GM19324 (cell line): ENCODE data around the gene PLD6.
"Not testable (repeated sequence)": the region's sequence is repeated elsewhere in the genome, so short reads cannot be mapped to it uniquely, and the experiment has no call there.

Experiments
- ATAC-seq: cut with Tn5 transposase; IDR thresholded peaks from one replicate; pipeline ENCODE4 v1.9.1; 2021; ENCODE audit warnings: mild to moderate bottlenecking, moderate library complexity; ENCODE audit not compliant: unreplicated experiment, low FRiP score

Gene PLD6

GRCh38 chr17:17159571-17159970 is 46.6 kb downstream of the PLD6 start:
- ATAC-seq: no peak

GRCh38 chr17:17158506-17158905 is 47.6 kb downstream of the PLD6 start:
- ATAC-seq: not testable (repeated sequence)

- ATAC-seq: no peak
These were observed 49.1 kb downstream of the PLD6 start for GRCh38 chr17:17157041-17157440.

GRCh38 chr17:17156511-17156910 is 49.6 kb downstream of the PLD6 start:
- no peak for ATAC-seq

GRCh38 chr17:17156107-17156506 is 50.0 kb downstream of the PLD6 start:
- ATAC-seq: no peak

GRCh38 chr17:17155568-17155967 is 50.6 kb downstream of the PLD6 start:
- no peak for ATAC-seq

GRCh38 chr17:17154981-17155380 is 51.2 kb downstream of the PLD6 start:
- ATAC-seq: no peak

- ATAC-seq: no peak
These were observed 51.6 kb downstream of the PLD6 start for GRCh38 chr17:17154556-17154955.

GRCh38 chr17:17153709-17154108 is 52.4 kb downstream of the PLD6 start:
- no peak for ATAC-seq

GRCh38 chr17:17153071-17153470 is 53.1 kb downstream of the PLD6 start:
- ATAC-seq: no peak

GRCh38 chr17:17152385-17152784 is 53.7 kb downstream of the PLD6 start:
- no peak for ATAC-seq

- no peak for ATAC-seq
These were observed 54.2 kb downstream of the PLD6 start for GRCh38 chr17:17151962-17152361.

GRCh38 chr17:17151541-17151940 is 54.6 kb downstream of the PLD6 start:
- no peak for ATAC-seq

- no peak for ATAC-seq
These were observed 55.1 kb downstream of the PLD6 start for GRCh38 chr17:17151055-17151454.
